GM12891 (cell line): ENCODE data around the gene ZNHIT2.
"Not testable (repeated sequence)": the region's sequence is repeated elsewhere in the genome, so short reads cannot be mapped to it uniquely, and the experiment has no call there.

Experiments
- DNase-seq: peaks from one replicate; pipeline ENCODE4 v3.0.0; 2011; ENCODE audit warnings: low spot score; ENCODE audit not compliant: insufficient read length
- FAIRE-seq: peaks from 2 replicates; lab custom pipeline; 2011; peaks lifted over from hg19 to GRCh38; lab: Jason Lieb, UNC
- PAX5 ChIP-seq: IDR thresholded peaks from 2 replicates; pipeline ENCODE4 v1.6.1; 2011; ENCODE audit warnings: low read length, moderate library complexity, mild to moderate bottlenecking; ENCODE audit not compliant: insufficient read depth, severe bottlenecking
- POLR2A ChIP-seq: IDR thresholded peaks from 2 replicates; pipeline ENCODE4 v1.6.1; 2011; ENCODE audit warnings: low read depth, low read length, control low read depth
- POLR2AphosphoS5 ChIP-seq: IDR thresholded peaks from 2 replicates; pipeline ENCODE4 v1.6.1; 2011; ENCODE audit warnings: low read depth, low read length, control low read depth
- POU2F2 ChIP-seq: IDR thresholded peaks from 2 replicates; pipeline ENCODE4 v1.6.1; 2011; ENCODE audit warnings: low read depth, mild to moderate bottlenecking, control low read depth, low read length, moderate library complexity
- SPI1 ChIP-seq: IDR thresholded peaks from 2 replicates; pipeline ENCODE4 v1.6.1; 2011; ENCODE audit warnings: low read depth, low read length, control low read depth
- TAF1 ChIP-seq: IDR thresholded peaks from 2 replicates; pipeline ENCODE4 v1.6.1; 2011; ENCODE audit warnings: low read depth, low read length, control low read depth

ZNHIT2 gene

GRCh38 chr11:65120831-65121230 lies 3.3 kb upstream of the ZNHIT2 start:
- TF ChIP-seq POLR2AphosphoS5 (0 out of 2 replicates have a peak, but pooled peaks have one; percentile 18), PAX5 (no peak), POU2F2 (no peak), SPI1 (no peak)
- DNase-seq (no peak), FAIRE-seq (no peak)

- TF ChIP-seq POLR2A (no peak), PAX5 (no peak), POLR2AphosphoS5 (no peak), POU2F2 (no peak)
- DNase-seq (no peak), FAIRE-seq (no peak)
Observed at GRCh38 chr11:65119670-65119995, 2.1 kb upstream of the ZNHIT2 start.

GRCh38 chr11:65118891-65119669 lies 1.6 kb upstream of the ZNHIT2 start:
- not testable (repeated sequence) for FAIRE-seq, DNase-seq
- TF ChIP-seq POLR2AphosphoS5, result peak; percentile 53; the same call in 1 of the 2 replicates
- TF ChIP-seq POLR2A, result peak; percentile 22

- FAIRE-seq (no peak), DNase-seq (no peak)
- TF ChIP-seq SPI1 (no peak), PAX5 (no peak), POU2F2 (no peak), POLR2A (no peak), TAF1 (no peak), POLR2AphosphoS5 (no peak)
Observed at GRCh38 chr11:65118097-65118837, 766 bp upstream of the ZNHIT2 start.

- no peak for DNase-seq
- peak; percentile 81 for FAIRE-seq
- TF ChIP-seq TAF1, result no peak
- peak; percentile 68 for TF ChIP-seq POLR2AphosphoS5
Observed at GRCh38 chr11:65116370-65117205, 913 bp downstream of the ZNHIT2 start.

- no peak for TF ChIP-seq SPI1
- TF ChIP-seq POLR2AphosphoS5, result peak; percentile 52
- no peak for TF ChIP-seq TAF1
- no peak for TF ChIP-seq POU2F2
- TF ChIP-seq POLR2A, result peak; percentile 48; the same call in 1 of the 2 replicates
- no peak for TF ChIP-seq PAX5
- FAIRE-seq, result no peak
- no peak for DNase-seq
Observed at GRCh38 chr11:65115361-65116082, 2.0 kb downstream of the ZNHIT2 start.

- DNase-seq (no peak), FAIRE-seq (no peak)
- TF ChIP-seq POU2F2 (no peak), POLR2AphosphoS5 (peak; percentile 52; the same call in 1 of the 2 replicates)
Observed at GRCh38 chr11:65114538-65115171, 2.8 kb downstream of the ZNHIT2 start.

- FAIRE-seq, result no peak
- no peak for DNase-seq
- no peak for TF ChIP-seq POU2F2
- no peak; the same call in 1 of the 2 replicates for TF ChIP-seq POLR2A
- TF ChIP-seq POLR2AphosphoS5, result no peak
- no peak for TF ChIP-seq PAX5
- no peak for TF ChIP-seq TAF1
- no peak for TF ChIP-seq SPI1
Observed at GRCh38 chr11:65113839-65114238, 3.7 kb downstream of the ZNHIT2 start.

- FAIRE-seq, result no peak
- no peak for DNase-seq
- TF ChIP-seq PAX5, result no peak
Observed at GRCh38 chr11:65113361-65113756, 4.1 kb downstream of the ZNHIT2 start.
